Nephron (organoid): ENCODE results near the gene ANO3.

ENCODE experiments used
- H3K27ac Mint-ChIP-seq, 3 experiments: 2 replicates each; pipeline ENCODE4 v1.8.0; 2020; ENCODE audit warnings: mixed read lengths in 3 of 3, mild to moderate bottlenecking in 2 of 3, moderate library complexity in 1 of 3
- H3K27me3 Mint-ChIP-seq: 2 replicates; pipeline ENCODE4 v1.8.0; 2021; ENCODE audit warnings: low read depth, mild to moderate bottlenecking, moderate library complexity, mixed read lengths
- H3K36me3 Mint-ChIP-seq: 2 replicates; pipeline ENCODE4 v1.8.0; 2020; ENCODE audit warnings: low read depth, mixed read lengths
- H3K4me1 Mint-ChIP-seq: 2 replicates; pipeline ENCODE4 v1.8.0; 2020; ENCODE audit warnings: mixed read lengths
- H3K4me3 Mint-ChIP-seq, 3 experiments: 2 replicates each; pipeline ENCODE4 v1.8.0; 2020; ENCODE audit warnings: mild to moderate bottlenecking in 3 of 3, mixed read lengths in 3 of 3, moderate library complexity in 2 of 3
- H3K9me3 Mint-ChIP-seq: 2 replicates; pipeline ENCODE4 v1.8.0; 2020; ENCODE audit warnings: mixed read lengths
- CTCF ChIP-seq, 3 experiments: fragments of 200-600 bp; sonication (generic); IDR thresholded peaks; one replicate each; pipeline ENCODE4 v1.5.0; 2021; ENCODE audit warnings: antibody characterized with exemption in 3 of 3; ENCODE audit not compliant: unreplicated experiment in 3 of 3

Gene ANO3

GRCh38 chr11:26465274-26465673 is 133.3 kb downstream of the ANO3 start:
- Mint-ChIP-seq H3K9me3 (no peaks in the 10 kb centered on the region), H3K4me3 (no peak overlapping the region), H3K27ac (no peak overlapping the region), H3K36me3 (no peaks in the 10 kb centered on the region), H3K4me1 (no peaks in the 10 kb centered on the region), H3K27me3 (no peaks in the 10 kb centered on the region)
- no peak for TF ChIP-seq CTCF (IDR thresholded peaks at IDR 0.05; ENCODE audit: unreplicated experiment in 3 of 3)

GRCh38 chr11:26467506-26467905 is 135.6 kb downstream of the ANO3 start:
- no peaks in the 10 kb centered on the region for H3K36me3 Mint-ChIP-seq
- no peaks in the 10 kb centered on the region for H3K4me1 Mint-ChIP-seq

GRCh38 chr11:26470992-26471391 is 139.1 kb downstream of the ANO3 start:
- Mint-ChIP-seq H3K27ac (no peak overlapping the region), H3K4me1 (no peaks in the 10 kb centered on the region), H3K4me3 (no peak overlapping the region), H3K36me3 (no peaks in the 10 kb centered on the region), H3K27me3 (peaks cover 3% of the 10 kb centered on the region), H3K9me3 (no peaks in the 10 kb centered on the region)
- peak in 1 of 3 experiments; percentile 11 for TF ChIP-seq CTCF (IDR thresholded peaks at IDR 0.05; ENCODE audit: unreplicated experiment in 3 of 3)

More at GRCh38 chr11:26467506-26467905, 135.6 kb downstream of the ANO3 start:
- H3K9me3 Mint-ChIP-seq, result no peaks in the 10 kb centered on the region
- H3K4me3 Mint-ChIP-seq, result no peak overlapping the region
- no peaks in the 10 kb centered on the region for H3K27me3 Mint-ChIP-seq
- H3K27ac Mint-ChIP-seq, result no peak overlapping the region
- TF ChIP-seq CTCF (IDR thresholded peaks at IDR 0.05; ENCODE audit: unreplicated experiment in 3 of 3), result no peak

- H3K27me3 Mint-ChIP-seq, result peaks cover 3% of the 10 kb centered on the region
- no peak overlapping the region for H3K27ac Mint-ChIP-seq
- no peaks in the 10 kb centered on the region for H3K9me3 Mint-ChIP-seq
- H3K4me3 Mint-ChIP-seq, result no peak overlapping the region
- no peak for TF ChIP-seq CTCF (IDR thresholded peaks at IDR 0.05; ENCODE audit: unreplicated experiment in 3 of 3)
- no peaks in the 10 kb centered on the region for H3K36me3 Mint-ChIP-seq
- no peaks in the 10 kb centered on the region for H3K4me1 Mint-ChIP-seq
Observed at GRCh38 chr11:26473216-26474194, 141.6 kb downstream of the ANO3 start.

GRCh38 chr11:26474401-26474800 is 142.5 kb downstream of the ANO3 start:
- Mint-ChIP-seq H3K36me3 (no peaks in the 10 kb centered on the region), H3K27ac (no peak overlapping the region), H3K4me1 (no peaks in the 10 kb centered on the region), H3K9me3 (no peaks in the 10 kb centered on the region), H3K4me3 (no peak overlapping the region), H3K27me3 (peaks cover 3% of the 10 kb centered on the region)
- no peak for TF ChIP-seq CTCF (IDR thresholded peaks at IDR 0.05; ENCODE audit: unreplicated experiment in 3 of 3)

GRCh38 chr11:26477396-26477795 is 145.5 kb downstream of the ANO3 start:
- H3K27me3 Mint-ChIP-seq, result peaks cover 3% of the 10 kb centered on the region
- no peaks in the 10 kb centered on the region for H3K4me1 Mint-ChIP-seq
- H3K9me3 Mint-ChIP-seq, result no peaks in the 10 kb centered on the region
- no peak overlapping the region for H3K4me3 Mint-ChIP-seq
- no peak overlapping the region for H3K27ac Mint-ChIP-seq
- H3K36me3 Mint-ChIP-seq, result no peaks in the 10 kb centered on the region
- TF ChIP-seq CTCF (IDR thresholded peaks at IDR 0.05; ENCODE audit: unreplicated experiment in 3 of 3), result no peak
